Breast epithelium (tissue), 4 donors: ENCODE measurements around the gene SCARB1. TPM values are rescaled to one million over a fixed set of nuclear protein-coding genes. Genes with fewer than 3 reads are reported as not detected.

Source experiments
- DNase-seq, 2 donors: peaks; one replicate each; pipeline ENCODE4 v3.0.0-alpha.2; 2019; ENCODE audit warnings: low spot score in 2 of 2
- H3K27ac ChIP-seq, 2 donors: fragments of 200-600 bp; sonication (generic) in 1 of 2; one replicate each; pipeline ENCODE4 v1.5.1; 2016 to 2019; ENCODE audit warnings: mild to moderate bottlenecking in 1 of 2
- H3K27me3 ChIP-seq, 2 donors: fragments of 200-600 bp; sonication (generic) in 1 of 2; one replicate each; pipeline versions ENCODE4 v1.5.1 to v1.6.0; 2017 to 2019; ENCODE audit warnings: control low read depth in 1 of 2, mild to moderate bottlenecking in 1 of 2
- H3K36me3 ChIP-seq: fragments of 200-600 bp; one replicate; pipeline ENCODE4 v1.5.1; 2019
- H3K4me1 ChIP-seq, 2 donors: fragments of 200-600 bp; sonication (generic); one replicate each; pipeline ENCODE4 v1.5.1; 2016 to 2019; ENCODE audit warnings: control low read depth in 1 of 2
- H3K4me3 ChIP-seq, 3 donors: fragments of 200-600 bp; sonication (generic); 1 replicate in 2 of 3; 2 replicates in 1 of 3; pipeline ENCODE4 v1.5.1; 2016 to 2019; ENCODE audit warnings: mild to moderate bottlenecking in 3 of 3, moderate library complexity in 2 of 3
- H3K9me3 ChIP-seq, 2 donors: fragments of 200-600 bp; sonication (generic) in 1 of 2; one replicate each; pipeline ENCODE4 v1.5.1; 2016 to 2019; ENCODE audit warnings: control low read depth in 1 of 2
- CTCF ChIP-seq, 3 donors: fragments of 450-650 bp; IDR thresholded peaks; one replicate each; pipeline ENCODE4 v1.5.1; 2016 to 2017; ENCODE audit warnings: antibody characterized with exemption in 3 of 3, mild to moderate bottlenecking in 3 of 3, moderate library complexity in 3 of 3
- POLR2A ChIP-seq: fragments of 450-650 bp; IDR thresholded peaks from one replicate; pipeline ENCODE4 v1.6.1; 2016; ENCODE audit warnings: antibody characterized with exemption, mild to moderate bottlenecking, moderate library complexity
- POLR2AphosphoS5 ChIP-seq, 3 donors: sonication (generic); formaldehyde crosslinking; IDR thresholded peaks; one replicate each; pipeline ENCODE4 v1.6.1; 2017; ENCODE audit warnings: antibody characterized with exemption in 3 of 3
- intact Hi-C: fragments of 100-400 bp; cut with DNase I; formaldehyde crosslinking; loops from one replicate; pipeline ENCODE4 v1.15.1; 2023; ENCODE audit warnings: low total_unique reads
- total RNA-seq, 3 donors: library from RNA; depleted of rRNA; stranded (reverse); fragments of >200 nt; gene quantifications; one replicate each; pipeline ENCODE4 v1.1.0, GENCODE V29; 2016

SCARB1 gene
- total RNA-seq, 3 donors from 2014 or later = 18.4 to 61.3 (median 20.2) TPM

DNA sequence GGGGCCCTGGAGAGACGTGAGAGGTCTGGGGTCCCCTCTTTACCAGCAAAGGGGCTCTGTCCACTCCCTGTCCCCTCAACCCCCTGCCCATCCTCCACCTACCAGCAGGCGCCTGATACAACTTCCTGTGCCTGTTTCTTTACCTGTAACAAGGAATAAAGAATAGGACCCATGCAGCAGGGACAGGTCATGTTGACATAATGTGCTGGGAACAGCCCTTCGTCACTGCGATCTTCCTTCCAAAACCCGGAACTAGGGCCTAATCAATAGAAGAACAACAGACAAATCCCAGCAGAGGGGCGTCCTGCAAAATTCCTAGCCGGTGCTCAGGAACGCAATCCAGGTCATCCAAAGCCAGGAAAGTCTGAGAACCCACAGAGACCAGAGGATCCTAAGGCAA, 32.1 kb downstream of the SCARB1 start:
- TF ChIP-seq CTCF (IDR thresholded peaks at IDR 0.05) (no peak), POLR2AphosphoS5 (IDR thresholded peaks at IDR 0.05) (no peak), POLR2A (no peak)
- DNase-seq = no peak
- Histone ChIP-seq H3K4me1 (no peaks in the 10 kb centered on the region), H3K36me3 (no peaks in the 10 kb centered on the region), H3K27me3 (no peaks in the 10 kb centered on the region), H3K27ac (no peak overlapping the region), H3K9me3 (no peaks in the 10 kb centered on the region), H3K4me3 (no peak overlapping the region)
- intact Hi-C loops = no loop called here

DNA sequence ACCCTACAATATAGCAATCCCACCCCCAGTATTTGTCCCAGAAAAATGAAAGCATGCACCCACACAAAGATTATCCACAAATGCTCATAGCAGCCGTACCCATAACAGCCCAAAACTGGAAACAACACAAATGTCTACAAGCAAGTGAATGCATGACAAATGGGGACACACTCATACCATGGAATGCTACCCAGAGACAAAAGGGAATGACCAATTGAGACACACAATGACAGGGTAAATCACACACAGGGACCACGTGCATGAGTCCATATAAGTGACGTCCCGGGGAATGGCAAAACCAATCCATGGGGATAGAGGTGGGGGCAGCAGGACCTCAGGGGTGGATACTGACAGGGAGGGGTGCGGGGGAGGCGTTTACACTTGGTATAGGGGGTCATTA, 33.4 kb downstream of the SCARB1 start:
- H3K27ac ChIP-seq = no peak overlapping the region
- DNase-seq = no peak

DNA sequence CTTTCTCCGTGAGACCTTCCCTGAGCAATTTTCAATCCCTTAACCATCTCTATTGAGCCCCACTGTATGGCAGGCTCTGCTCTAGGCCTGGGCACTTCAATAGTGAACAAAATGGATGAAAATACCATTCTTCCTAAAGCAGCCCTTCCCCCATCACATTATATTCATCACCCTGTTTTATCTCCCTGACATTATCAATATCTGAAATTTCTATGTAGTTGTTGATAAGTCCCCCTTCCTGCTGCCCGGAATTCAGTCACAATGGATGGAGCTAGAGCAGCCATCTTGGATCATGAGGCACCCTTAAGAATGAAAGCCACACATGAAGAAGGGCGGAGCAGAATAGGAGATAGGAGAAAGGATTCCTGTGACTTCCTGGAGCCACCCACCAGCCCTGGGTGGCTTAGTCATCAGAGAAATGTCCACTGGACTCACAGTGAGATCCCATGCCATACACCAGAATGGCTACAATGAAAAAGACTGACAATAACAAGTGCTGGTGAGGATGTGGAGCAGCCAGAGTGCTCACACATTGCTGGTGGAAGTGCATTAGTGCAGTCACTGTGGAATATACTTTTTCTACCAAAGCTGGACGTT, 33.9 kb downstream of the SCARB1 start:
- H3K36me3 ChIP-seq = no peaks in the 10 kb centered on the region
- no peaks in the 10 kb centered on the region for H3K27me3 ChIP-seq
- peak overlapping the region in 1 of 2 donors; percentile 70 for H3K27ac ChIP-seq
- TF ChIP-seq POLR2AphosphoS5 (IDR thresholded peaks at IDR 0.05) (no peak), CTCF (IDR thresholded peaks at IDR 0.05) (no peak), POLR2A (no peak)
- intact Hi-C loops = no loop called here
- no peaks in the 10 kb centered on the region for H3K9me3 ChIP-seq
- H3K4me1 ChIP-seq = no peaks in the 10 kb centered on the region
- no peak overlapping the region for H3K4me3 ChIP-seq
- no peak for DNase-seq

More for the DNA sequence above, 33.4 kb downstream of the SCARB1 start:
- Histone ChIP-seq H3K4me1 (no peaks in the 10 kb centered on the region), H3K9me3 (no peaks in the 10 kb centered on the region), H3K27me3 (no peaks in the 10 kb centered on the region), H3K4me3 (no peak overlapping the region), H3K36me3 (no peaks in the 10 kb centered on the region)
- no peak for TF ChIP-seq POLR2A
- TF ChIP-seq CTCF (IDR thresholded peaks at IDR 0.05) = no peak
- TF ChIP-seq POLR2AphosphoS5 (IDR thresholded peaks at IDR 0.05) = no peak
- intact Hi-C loops = no loop called here

GRCh38 chr12:124829008-124829707, 34.5 kb downstream of the SCARB1 start:
- TF ChIP-seq CTCF (IDR thresholded peaks at IDR 0.05) = no peak
- TF ChIP-seq POLR2AphosphoS5 (IDR thresholded peaks at IDR 0.05) = no peak
- no peak for TF ChIP-seq POLR2A
- Histone ChIP-seq H3K4me3 (no peak overlapping the region), H3K27me3 (no peaks in the 10 kb centered on the region), H3K36me3 (no peaks in the 10 kb centered on the region), H3K9me3 (no peaks in the 10 kb centered on the region), H3K4me1 (no peaks in the 10 kb centered on the region), H3K27ac (peak overlapping the region; percentile 70 to 71)
- DNase-seq = no peak
- intact Hi-C loops = no loop called here

- H3K27ac ChIP-seq = peak overlapping the region; percentile 70 to 71
- no peaks in the 10 kb centered on the region for H3K27me3 ChIP-seq
- H3K36me3 ChIP-seq = no peaks in the 10 kb centered on the region
- TF ChIP-seq POLR2AphosphoS5 (IDR thresholded peaks at IDR 0.05) (no peak), CTCF (IDR thresholded peaks at IDR 0.05) (no peak), POLR2A (no peak)
- H3K9me3 ChIP-seq = no peaks in the 10 kb centered on the region
- H3K4me3 ChIP-seq = no peak overlapping the region
- DNase-seq = peak in 1 of 2 donors; percentile 56
- intact Hi-C loops = no loop called here
- no peaks in the 10 kb centered on the region for H3K4me1 ChIP-seq
These were observed 35.2 kb downstream of the SCARB1 start for GRCh38 chr12:124828264-124829007.
